Spleen (tissue), 7 donors: ENCODE data around the gene SMPX.

Experiments
- CTCF ChIP-seq, 11 experiments: fragments of 200-600 bp in 7 of 11; fragments of 450-650 bp in 4 of 11; sonication (generic) in 4 of 11; IDR thresholded peaks in 8 of 11; conservative IDR thresholded peaks in 3 of 11; 1 replicate in 7 of 11; 2 replicates in 4 of 11; pipeline versions ENCODE4 v1.4.0 to v1.8.0; 2016 to 2021; ENCODE audit warnings: antibody characterized with exemption in 11 of 11, inconsistent platforms in 4 of 11, mild to moderate bottlenecking in 1 of 11
- POLR2A ChIP-seq, 3 donors: fragments of 450-650 bp; IDR thresholded peaks; one replicate each; pipeline ENCODE4 v1.5.1; 2017; ENCODE audit warnings: antibody characterized with exemption in 3 of 3, mild to moderate bottlenecking in 1 of 3
- donor health status: DM: no; HTN: no; CAD: no; lungs with moderate emphysema.
- donor health status: DM: no; HTN: no; CAD: no.
- donor health status: DM: no; HTN: no; CAD: no.

GRCh38 chrX:21691512-21692018, 66.4 kb downstream of the SMPX start:
- TF ChIP-seq CTCF (IDR thresholded peaks at IDR 0.05 in 8 of 11, conservative IDR thresholded peaks at IDR 0.05 in 3 of 11), result no peak
- TF ChIP-seq POLR2A (IDR thresholded peaks at IDR 0.05), result no peak
